ENCODE data around the gene ADAMTS15.
A peak's percentile ranks its signal among the peaks of the same experiment; 100 is the strongest.

ADAMTS15 gene

GRCh38 chr11:130418210-130418609 lies 30.2 kb upstream of the ADAMTS15 start:
- no peak for DNase-seq

- no peak for DNase-seq
Measured at GRCh38 chr11:130418756-130419155, 29.7 kb upstream of the ADAMTS15 start.

- DNase-seq: no peak
Measured at GRCh38 chr11:130420478-130421198, 27.8 kb upstream of the ADAMTS15 start.

DNA sequence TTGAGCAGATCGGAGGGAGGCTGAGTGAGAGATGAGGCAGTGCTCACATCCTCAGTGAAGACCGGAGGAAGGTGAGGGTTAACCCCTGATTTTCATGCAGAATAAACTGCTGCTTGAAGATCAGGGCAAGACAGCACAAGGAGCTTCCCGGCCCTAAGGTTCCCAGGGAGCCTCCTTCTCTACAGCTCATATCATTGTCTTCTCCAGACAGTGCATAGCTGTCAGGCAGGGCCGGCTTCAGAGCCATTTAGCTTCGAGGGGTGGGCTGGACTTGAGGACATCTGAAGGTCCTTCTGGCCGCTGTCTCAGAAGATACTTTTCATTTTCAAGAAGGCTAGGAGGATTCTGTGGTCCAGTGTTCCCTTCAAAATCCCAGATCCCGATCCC lies 27.3 kb upstream of the ADAMTS15 start:
- no peak for DNase-seq

GRCh38 chr11:130421697-130422096 lies 26.7 kb upstream of the ADAMTS15 start:
- DNase-seq: no peak

DNA sequence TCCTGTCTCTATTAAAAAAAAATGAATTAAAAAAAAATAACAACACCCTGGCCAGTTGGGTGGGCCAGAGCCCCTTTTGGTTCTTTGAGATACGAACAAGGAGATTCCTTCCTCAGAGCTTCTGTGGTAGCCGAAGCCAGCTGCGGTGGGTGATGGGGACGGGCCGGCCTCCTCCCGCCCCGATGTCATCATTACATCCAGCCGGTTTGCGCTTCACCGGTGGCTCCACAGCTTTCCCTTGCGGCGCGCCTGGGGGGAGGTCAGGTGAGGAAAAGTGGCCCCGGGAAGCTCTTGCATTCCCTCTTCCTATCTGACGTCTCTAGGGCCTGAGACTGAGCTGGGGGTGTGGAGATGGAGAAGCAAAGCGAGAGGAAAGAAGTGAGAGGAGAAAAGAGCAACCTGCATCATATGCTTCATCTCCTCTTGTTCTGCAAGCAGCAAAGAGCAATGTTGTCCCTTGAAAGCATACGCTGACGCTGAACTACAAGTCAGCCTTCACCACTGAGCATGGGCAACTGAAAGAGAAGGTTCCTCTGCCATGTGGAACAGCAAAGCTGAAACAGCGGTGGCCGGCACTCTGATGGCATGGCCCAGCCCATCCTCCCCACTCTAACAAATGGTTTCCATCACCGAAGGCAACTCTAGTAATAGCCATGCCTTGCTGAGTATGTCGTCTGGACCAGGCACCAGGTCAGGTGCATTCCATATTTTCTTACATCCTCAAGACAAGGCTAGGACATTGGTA lies 26.0 kb upstream of the ADAMTS15 start:
- no peak for DNase-seq

GRCh38 chr11:130423541-130424142 lies 24.8 kb upstream of the ADAMTS15 start:
- no peak for DNase-seq

GRCh38 chr11:130424613-130425140 lies 23.8 kb upstream of the ADAMTS15 start:
- no peak for DNase-seq

DNA sequence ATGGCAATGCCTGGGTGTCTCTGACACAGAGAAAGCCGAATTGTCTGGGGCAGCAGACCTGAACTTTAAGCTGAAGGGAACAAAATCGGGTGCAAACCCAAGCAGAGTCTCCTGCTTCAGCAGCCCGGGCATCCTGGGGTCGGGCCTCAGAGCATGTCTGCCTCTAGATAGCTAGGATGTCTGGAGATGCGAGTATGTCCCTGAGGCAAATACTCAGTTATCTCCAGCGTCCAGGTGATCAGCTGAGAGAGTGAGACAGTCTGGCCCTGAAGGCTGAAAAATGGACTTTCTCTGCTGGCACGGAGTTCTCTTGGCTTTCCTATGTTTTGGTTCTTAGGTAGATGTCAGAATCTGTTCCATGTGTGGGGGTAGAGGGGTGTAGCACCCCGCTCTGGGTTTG lies 23.3 kb upstream of the ADAMTS15 start:
- DNase-seq: no peak

DNA sequence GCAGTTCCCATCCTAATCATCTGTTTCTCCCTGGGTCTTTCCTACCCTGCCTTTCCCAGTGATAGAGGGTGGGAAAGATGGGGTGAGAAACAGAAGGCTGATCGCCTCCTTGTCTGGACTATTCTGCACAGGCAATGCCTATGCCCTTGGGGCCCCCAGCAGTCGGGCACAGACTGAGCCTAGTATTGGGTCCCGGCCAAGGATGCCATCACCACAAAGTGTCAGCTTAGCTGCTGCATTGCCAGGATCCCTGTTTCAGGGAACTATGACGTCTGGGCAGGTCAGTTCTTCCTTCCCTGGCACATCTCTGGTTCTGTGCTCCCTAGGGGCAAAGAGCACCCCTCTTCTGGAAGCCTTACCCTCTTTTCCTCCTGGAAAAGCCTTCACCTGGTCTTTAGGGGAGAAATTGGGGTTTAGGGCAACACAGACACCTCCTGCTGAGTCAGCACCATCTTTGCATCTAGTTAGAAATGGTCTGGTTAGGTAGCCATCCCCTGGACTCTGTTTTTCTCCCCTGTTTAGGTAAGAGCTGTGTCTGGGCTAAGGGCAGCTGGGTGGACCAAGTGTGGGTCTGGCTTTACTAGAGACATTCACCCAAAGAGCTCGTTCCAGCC lies 22.1 kb upstream of the ADAMTS15 start:
- peak; percentile 22 for DNase-seq

- DNase-seq: peak; percentile 60
Measured at GRCh38 chr11:130426837-130427341, 21.6 kb upstream of the ADAMTS15 start.

GRCh38 chr11:130427581-130428315 lies 20.7 kb upstream of the ADAMTS15 start:
- peak; percentile 62 for DNase-seq

DNA sequence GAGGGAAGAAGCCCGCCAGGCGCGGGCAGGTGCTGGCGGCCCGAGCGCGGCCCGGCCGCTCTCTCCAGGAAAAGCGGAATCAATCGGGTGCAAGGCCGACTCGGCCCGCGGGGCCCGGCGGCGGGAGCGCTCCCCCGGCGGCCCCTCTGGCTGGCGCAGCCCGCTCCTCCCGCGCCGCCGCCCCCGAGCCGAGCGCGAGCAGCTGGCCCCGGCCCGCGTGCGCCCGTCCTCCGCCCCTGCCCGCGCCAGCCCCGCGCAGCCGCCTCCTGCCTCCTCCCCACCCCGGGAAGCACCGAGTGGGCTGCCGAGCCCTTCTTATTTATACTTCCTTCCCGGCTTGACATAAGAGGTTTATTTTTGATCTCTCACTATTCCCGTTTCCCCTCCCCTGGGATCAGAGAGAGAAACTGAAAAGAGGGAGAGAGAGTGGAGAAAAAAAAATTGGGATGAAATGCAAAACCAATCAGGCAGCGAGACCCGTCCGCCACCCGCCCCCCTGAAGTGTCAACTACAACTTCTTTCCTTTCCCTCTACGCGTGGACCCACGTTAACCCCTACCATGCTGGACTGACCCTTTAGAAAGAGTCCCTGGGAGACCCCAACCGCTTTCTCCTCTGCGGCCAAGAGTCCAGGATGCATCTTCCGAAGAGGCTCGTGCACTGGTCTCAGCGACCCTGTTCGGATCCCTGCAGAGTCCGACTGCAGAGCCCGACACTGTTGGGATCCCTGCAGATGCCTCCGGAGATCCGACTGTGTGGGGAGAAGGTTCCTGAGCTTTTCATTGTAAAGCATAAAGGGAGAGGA lies 19.9 kb upstream of the ADAMTS15 start, which contains the start of gene ADAMTS8:
ADAMTS8 (minus strand) TSS at position 294 of the 804 bp plus-strand sequence. CDS start 323 bp downstream, outside the sequence.
- DNase-seq: peak; percentile 55

GRCh38 chr11:130429120-130429681 lies 19.2 kb upstream of the ADAMTS15 start:
- no peak for DNase-seq

DNA sequence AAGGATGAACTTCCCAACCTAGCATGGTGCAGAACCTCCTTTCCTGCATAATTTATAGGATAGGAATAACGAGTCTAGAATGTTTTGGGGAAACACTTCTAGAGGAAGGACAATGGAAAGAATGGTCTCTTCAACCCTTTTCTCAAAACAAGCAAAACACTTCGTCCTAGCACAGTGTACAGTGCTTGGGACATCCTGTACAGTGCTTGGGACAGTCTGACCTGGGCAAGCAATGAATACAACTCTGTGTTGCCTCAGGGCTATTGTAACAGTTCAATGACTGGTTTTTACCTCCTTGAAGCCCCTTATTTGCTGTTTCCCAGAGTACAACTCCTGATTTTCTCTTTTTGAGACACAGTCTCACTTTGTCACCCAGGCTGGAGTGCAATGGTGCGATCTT lies 18.5 kb upstream of the ADAMTS15 start:
- no peak for DNase-seq

- DNase-seq: peak; percentile 79
Measured at GRCh38 chr11:130431331-130431773, 17.1 kb upstream of the ADAMTS15 start.

GRCh38 chr11:130431801-130432200 lies 16.6 kb upstream of the ADAMTS15 start:
- no peak for DNase-seq

GRCh38 chr11:130433357-130433756 lies 15.1 kb upstream of the ADAMTS15 start:
- no peak for DNase-seq

GRCh38 chr11:130434521-130435223 lies 13.8 kb upstream of the ADAMTS15 start:
- DNase-seq: peak; percentile 83

DNA sequence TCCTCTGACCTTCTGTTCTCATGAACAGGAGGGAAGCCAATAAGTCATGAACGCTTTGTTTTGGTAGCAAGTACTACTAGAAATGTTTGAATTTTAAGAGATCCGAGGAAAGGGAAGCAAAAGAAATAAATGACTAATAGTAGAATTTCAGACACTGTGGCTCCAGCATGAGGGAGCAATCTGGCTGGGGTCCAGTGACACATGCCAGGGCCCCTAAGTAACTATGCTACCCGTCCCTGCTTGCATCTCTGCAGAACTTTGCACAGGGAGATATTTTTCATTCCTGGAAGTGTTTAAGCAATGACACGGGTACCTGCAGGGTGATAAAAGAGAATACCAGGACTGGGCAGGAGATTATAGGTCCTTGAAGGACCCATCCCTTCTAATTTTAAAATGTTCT lies 12.8 kb upstream of the ADAMTS15 start:
- DNase-seq: no peak
